RWPE2 (cell line): ENCODE results near the gene MAP2K5.

Experiments
- ATAC-seq: fragments of 200-7000 bp; cut with Tn5 transposase; 3 replicates; pipeline ENCODE4 v1.9.1; 2021; ENCODE audit warnings: low read depth
- DNase-seq: peaks from one replicate; pipeline ENCODE4 v3.0.0-alpha.2; 2020; ENCODE audit warnings: low spot score
- H3K27ac ChIP-seq: fragments of 450-650 bp; 2 replicates; pipeline ENCODE4 v1.5.1; 2017; ENCODE audit warnings: mild to moderate bottlenecking; ENCODE audit not compliant: poor library complexity, severe bottlenecking
- H3K27me3 ChIP-seq: fragments of 250-450 bp; sonication (Bioruptor Pico); 2 replicates; pipeline ENCODE4 v1.5.1; 2021; ENCODE audit warnings: mild to moderate bottlenecking, moderate library complexity; ENCODE audit not compliant: insufficient read depth, poor library complexity, severe bottlenecking
- H3K36me3 ChIP-seq: fragments of 250-450 bp; sonication (Bioruptor Pico); 2 replicates; pipeline ENCODE4 v1.5.1; 2020; ENCODE audit warnings: low read depth, mild to moderate bottlenecking, moderate library complexity
- H3K4me1 ChIP-seq: fragments of 250-450 bp; sonication (Bioruptor Pico); 2 replicates; pipeline ENCODE4 v1.5.1; 2021; ENCODE audit warnings: mild to moderate bottlenecking, moderate library complexity; ENCODE audit not compliant: insufficient read depth, poor library complexity, severe bottlenecking
- H3K4me3 ChIP-seq: fragments of 250-450 bp; sonication (Bioruptor Pico); 2 replicates; pipeline ENCODE4 v1.5.1; 2021; ENCODE audit warnings: mild to moderate bottlenecking, moderate library complexity; ENCODE audit not compliant: severe bottlenecking
- H3K9me3 ChIP-seq: fragments of 250-450 bp; sonication (Bioruptor Pico); 2 replicates; pipeline ENCODE4 v1.5.1; 2021; ENCODE audit warnings: mild to moderate bottlenecking, moderate library complexity; ENCODE audit not compliant: severe bottlenecking
- CTCF ChIP-seq: fragments of 450-650 bp; IDR thresholded peaks from one replicate; pipeline ENCODE4 v1.5.1; 2017; ENCODE audit warnings: mild to moderate bottlenecking, moderate library complexity; ENCODE audit not compliant: poor library complexity, severe bottlenecking

Gene MAP2K5

DNA sequence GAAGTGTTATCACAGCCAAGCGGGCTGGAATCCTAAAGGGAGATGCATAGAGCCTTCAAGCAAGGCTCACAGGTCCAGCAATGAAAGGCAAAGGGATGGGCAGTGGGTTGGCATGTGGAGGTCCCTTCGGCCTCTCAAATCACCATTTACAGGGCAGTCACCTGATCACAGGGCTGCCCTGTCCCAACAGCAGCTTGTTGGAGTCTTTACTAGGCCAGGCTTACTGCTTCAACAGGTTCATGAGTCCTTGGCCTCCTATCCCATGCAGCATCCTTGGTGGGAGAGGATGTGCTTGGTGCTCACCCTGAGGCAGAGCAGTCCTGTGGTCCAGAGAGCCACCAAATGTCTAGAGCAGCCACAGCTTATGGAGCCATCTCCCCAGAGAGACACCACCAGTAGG is 258.6 kb downstream of the MAP2K5 start:
- H3K27me3 ChIP-seq, result no peaks in the 10 kb centered on the region
- H3K4me3 ChIP-seq, result no peak overlapping the region
- H3K9me3 ChIP-seq, result no peaks in the 10 kb centered on the region
- H3K36me3 ChIP-seq, result no peaks in the 10 kb centered on the region
- no peak for ATAC-seq
- no peak for TF ChIP-seq CTCF
- H3K27ac ChIP-seq, result no peak overlapping the region
- DNase-seq, result no peak
- no peaks in the 10 kb centered on the region for H3K4me1 ChIP-seq

GRCh38 chr15:67801926-67802914 is 259.7 kb downstream of the MAP2K5 start:
- ATAC-seq, result no peak
- Histone ChIP-seq H3K36me3 (no peaks in the 10 kb centered on the region), H3K9me3 (no peaks in the 10 kb centered on the region), H3K4me3 (no peak overlapping the region), H3K27ac (no peak overlapping the region), H3K4me1 (no peaks in the 10 kb centered on the region), H3K27me3 (no peaks in the 10 kb centered on the region)
- no peak for TF ChIP-seq CTCF
- no peak for DNase-seq

DNA sequence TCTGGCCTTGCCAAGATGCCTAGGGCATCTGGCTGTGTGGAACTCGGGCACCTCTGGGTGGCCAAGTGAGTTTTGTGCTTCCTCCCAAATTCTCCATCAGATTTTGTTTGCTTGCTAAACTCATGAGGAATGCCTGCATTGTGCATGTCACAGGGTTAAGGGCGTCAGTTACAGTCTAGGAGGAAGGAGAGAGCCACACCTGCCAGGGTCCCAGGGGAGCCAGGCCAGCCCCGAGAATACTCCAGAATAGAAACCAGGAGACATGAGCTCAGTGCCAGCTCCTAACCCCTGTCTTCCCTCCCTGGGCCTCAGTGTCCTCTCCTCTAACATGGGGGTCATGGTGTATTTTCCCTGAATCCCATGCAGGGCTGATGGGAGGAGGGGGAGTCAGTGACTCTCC is 260.8 kb downstream of the MAP2K5 start:
- Histone ChIP-seq H3K9me3 (no peaks in the 10 kb centered on the region), H3K27me3 (no peaks in the 10 kb centered on the region), H3K36me3 (no peaks in the 10 kb centered on the region), H3K4me3 (no peak overlapping the region), H3K4me1 (no peaks in the 10 kb centered on the region), H3K27ac (no peak overlapping the region)
- TF ChIP-seq CTCF, result no peak
- ATAC-seq (no peak), DNase-seq (no peak)

DNA sequence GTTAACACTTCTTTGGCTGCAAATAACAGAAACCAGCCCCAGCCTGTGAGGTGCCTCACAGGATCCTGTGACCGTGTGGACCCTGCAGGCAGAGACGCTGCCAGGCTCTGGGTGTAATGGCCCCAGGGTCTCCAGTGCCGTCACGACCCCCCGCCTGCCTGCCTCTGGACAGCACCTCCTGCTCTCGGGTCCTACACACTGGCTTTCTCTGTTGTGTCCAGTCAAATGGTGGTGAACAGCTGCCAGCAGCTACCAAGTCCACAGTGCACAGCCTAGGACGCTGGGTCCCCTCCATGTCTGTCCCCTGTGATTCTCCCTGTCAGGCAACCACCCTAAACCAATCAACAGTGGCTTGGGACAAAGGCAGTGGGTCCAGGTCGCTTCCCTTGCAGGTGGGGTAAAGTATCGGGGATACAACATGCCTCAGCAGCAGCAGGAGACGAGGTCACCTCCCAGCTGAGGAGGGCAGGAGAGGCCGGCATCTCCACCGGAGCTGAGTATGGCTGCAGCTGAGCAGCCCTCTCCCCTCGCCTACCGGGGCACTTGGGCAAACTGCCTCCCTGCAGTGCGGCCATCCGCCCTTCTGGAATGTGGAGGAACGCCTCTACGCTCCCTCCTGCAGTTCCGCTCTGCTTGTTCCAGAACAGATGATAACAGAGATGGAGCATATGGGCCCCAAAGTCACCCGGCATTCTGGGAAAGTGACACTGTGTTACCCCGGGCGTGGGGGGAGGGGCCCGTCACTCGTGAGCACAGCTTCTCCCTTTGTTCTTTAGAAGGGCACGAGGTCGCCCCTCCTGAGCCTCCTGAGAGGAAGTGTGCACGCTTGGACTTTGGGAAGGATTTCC is 261.7 kb downstream of the MAP2K5 start:
- no peak overlapping the region for H3K4me3 ChIP-seq
- H3K27me3 ChIP-seq, result no peaks in the 10 kb centered on the region
- no peak overlapping the region for H3K27ac ChIP-seq
- ATAC-seq (no peak), DNase-seq (no peak)
- H3K9me3 ChIP-seq, result no peaks in the 10 kb centered on the region
- no peak for TF ChIP-seq CTCF
- H3K36me3 ChIP-seq, result no peaks in the 10 kb centered on the region
- H3K4me1 ChIP-seq, result no peaks in the 10 kb centered on the region
